Inflammatory macrophage treated with lipopolysaccharide for 4 hours (primary cell): ENCODE results near the gene TSPYL6.

Experiments used
- DNase-seq: peaks from one replicate; pipeline ENCODE4 v3.0.0-alpha.2; 2020

Gene TSPYL6

DNA sequence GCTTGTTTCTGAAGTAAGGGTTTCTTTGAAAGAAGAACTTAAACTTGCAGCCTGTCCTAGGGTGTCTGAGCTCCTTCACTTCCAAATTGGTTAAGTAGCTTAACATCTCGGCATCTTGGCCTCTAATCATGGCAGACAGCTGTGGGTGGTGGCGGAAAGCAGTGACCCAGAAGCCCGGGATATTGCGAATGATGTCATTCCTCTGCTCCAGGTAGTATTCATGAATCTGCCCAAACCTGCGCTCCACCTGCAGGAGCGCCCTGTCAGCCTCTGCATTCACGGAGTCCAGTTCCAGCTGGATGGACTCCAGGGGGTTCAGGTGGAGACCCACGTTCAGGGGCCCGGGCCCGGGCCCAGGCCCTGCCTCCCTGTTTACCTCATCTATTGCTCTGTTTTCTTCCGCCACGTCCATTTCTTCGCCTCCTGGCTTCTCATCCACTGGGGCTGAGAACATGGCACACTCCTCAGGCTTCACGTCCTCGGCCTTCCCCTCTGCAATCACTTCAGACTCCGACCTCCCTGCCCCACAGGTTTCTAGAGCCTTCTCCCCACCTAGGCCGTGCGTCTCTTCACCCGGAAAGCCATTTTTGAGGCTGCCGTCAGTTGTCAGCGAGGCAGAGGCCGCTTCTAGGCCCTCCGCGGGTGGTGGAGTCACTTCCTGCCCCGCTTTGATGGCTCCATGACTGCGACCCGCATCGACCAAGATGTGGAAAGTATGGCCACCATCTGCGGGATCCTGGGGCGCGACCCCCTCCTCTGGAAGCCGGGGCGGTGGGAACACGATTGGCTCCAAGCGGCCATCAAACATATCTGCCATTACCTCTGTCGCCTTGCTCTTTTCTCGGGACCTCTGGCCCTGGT, 569 bp downstream of the TSPYL6 start:
- DNase-seq: no peak

- no peak for DNase-seq
Observed at GRCh38 chr2:54254180-54254579, 1.8 kb downstream of the TSPYL6 start.

DNA sequence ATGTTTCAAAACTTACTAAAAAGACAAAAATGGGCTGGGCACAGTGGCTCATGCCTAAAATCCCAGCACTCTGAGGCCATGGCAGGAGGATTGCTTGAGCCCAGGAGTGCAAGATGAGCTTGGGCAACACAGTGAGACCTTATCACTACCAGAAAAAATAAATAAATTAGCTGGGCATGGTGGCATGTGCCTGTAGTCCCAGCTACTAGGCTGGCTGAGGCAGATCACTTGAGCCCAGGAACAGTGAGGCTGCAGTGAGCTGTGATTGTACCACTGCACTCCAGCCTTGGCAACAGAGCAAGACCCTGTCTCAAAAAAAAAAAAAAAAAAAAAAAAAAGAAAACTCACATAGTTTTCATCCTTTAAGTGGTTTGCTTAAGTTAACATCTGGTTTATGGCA, 6.4 kb downstream of the TSPYL6 start:
- no peak for DNase-seq

- no peak for DNase-seq
Observed at GRCh38 chr2:54247115-54247514, 8.9 kb downstream of the TSPYL6 start.

DNA sequence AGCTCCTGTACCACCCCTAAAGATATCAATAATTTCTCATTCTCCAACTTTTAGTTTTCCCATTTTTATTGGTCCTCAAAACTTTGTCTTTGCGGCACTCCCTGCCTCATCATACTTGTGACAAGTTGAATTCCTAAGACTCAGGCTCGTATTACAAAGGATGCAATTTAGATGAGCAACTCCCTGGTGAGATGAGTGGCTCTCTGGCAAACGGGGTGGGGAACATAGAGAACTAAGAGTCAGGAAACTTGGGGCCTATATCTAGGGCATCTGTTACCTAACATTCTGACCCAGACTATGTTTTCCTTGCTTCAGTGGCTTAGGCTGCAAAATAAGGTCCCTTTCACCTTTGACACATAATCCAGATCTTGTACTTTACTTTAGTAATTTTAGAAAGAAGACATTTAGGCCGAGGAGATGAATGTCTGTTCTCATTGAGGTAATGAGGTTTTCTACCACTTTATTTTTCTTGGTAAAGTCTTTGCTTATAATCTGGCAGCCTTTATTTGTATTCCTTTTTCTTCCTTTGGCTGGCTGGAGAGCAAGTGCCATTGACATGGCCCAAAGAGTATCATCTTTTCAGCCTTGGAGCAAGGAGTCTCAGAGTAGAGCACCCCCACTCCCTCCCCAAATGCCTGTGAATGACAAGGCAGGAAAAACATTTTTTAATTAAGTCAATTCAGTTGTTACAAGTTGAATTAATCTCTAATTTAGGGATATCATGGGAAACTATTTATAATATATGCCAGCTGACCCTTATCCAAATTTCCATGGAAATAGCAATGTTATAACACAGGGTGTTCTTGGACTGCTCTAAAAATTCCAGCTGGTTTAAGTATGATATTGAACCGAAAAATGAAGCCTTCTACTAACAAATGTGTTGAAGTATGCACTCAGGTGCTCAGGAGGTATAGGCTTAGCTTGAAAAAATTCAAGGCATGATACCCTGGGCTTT, 15.2 kb downstream of the TSPYL6 start:
- DNase-seq: no peak

DNA sequence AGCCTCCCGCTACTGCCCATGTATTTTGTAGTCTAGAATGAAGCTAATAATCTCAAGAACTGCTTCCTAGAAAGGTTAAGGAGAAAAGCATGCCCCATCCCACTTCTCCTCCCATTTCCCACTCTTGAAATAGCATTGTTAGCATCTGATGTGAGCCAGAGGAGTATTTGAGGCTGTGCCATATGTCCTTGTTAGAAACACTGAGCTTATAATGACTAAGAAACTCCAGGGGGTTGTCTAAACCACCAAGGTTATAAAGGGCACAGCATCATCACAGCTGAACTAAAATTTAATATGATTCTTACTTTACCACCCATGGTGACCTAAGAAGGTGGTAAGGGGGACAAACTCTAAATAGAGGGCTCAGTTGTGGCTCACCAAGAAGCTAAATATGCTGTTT, 16.6 kb downstream of the TSPYL6 start:
- DNase-seq: no peak

GRCh38 chr2:54237428-54237827, 18.6 kb downstream of the TSPYL6 start:
- DNase-seq: no peak

DNA sequence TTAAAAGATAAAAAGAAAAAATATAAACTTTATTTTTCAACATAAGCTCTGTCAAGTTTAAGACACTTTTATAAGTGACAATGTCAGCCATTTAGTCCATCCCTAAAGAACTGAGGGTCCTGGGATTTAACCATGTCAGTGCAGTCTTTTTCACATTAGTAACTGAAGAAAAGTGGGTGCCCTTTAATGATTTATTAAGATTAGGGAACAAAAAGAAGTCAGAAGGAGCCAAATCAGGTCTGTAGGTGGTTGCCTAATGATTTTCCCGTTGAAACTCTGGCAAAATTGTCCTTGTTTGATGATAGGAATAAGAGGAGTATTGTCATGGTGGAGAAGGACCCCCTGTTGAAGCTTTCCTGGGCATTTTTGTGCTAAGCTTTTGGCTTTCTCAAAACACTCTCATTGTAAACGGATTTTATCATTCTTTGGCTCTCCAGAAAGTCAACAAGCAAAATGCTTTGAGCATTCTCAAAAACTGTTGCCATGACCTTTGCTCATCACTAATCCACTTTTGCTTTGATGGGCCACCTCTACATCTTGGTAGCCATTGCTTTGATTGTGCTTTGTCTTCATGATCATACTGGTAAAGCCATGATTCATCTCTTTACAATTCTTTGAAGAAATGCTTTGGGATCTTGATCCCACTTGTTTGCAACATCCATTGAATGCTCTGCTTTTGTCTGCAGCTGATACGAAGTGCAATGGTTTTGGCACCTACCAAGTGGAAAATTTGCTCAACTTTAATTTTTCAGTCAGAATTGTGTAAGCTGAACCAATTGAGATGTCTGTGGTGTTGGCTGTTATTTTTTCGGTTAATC, 22.0 kb downstream of the TSPYL6 start:
- DNase-seq: no peak

- DNase-seq: no peak
Observed at GRCh38 chr2:54228945-54229344, 27.1 kb downstream of the TSPYL6 start.

- no peak for DNase-seq
Observed at GRCh38 chr2:54227798-54228197, 28.2 kb downstream of the TSPYL6 start.

- DNase-seq: no peak
Observed at GRCh38 chr2:54226260-54226659, 29.8 kb downstream of the TSPYL6 start.

DNA sequence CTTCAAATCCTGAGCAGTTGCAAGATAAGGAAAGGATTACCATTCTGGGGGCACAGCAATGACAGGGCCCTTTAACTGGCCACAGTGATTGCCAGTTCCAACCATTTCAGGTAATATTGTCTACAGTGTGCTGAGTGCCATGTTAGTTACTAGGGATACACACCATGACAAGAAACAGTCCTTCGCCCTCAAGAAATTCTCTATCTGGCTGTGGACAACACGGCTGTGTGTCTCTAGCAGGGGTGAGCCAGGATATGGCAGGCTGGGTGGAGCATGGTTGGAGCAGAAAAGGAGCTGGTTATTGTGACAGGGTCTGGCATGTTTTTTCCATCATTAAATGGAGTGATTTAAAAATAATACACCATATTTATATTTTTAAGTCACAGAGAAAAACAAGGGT, 31.0 kb downstream of the TSPYL6 start:
- no peak for DNase-seq

- DNase-seq: no peak
Observed at GRCh38 chr2:54213082-54213481, 42.9 kb downstream of the TSPYL6 start.

- no peak for DNase-seq
Observed at GRCh38 chr2:54212456-54212855, 43.6 kb downstream of the TSPYL6 start.

DNA sequence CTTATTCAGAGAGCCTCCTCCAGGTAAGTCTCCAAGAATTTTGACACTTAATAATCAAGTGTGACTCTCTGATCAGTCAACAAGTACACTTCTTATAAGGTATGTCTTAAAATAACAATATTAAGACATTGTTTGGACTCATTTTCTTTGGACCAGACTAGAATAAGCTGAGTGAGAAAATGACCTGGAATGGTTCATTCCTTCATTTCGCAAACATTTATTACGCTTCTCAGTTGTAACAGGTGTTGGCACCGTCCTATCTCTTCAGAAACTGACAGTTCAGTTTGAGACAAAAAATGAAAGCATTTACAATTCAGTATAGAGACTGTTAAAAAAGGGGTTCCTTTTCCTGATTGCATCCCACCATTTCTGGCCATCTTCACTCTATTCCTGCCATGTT, 46.6 kb downstream of the TSPYL6 start:
- DNase-seq: no peak

GRCh38 chr2:54208364-54209240, 47.4 kb downstream of the TSPYL6 start:
- DNase-seq: no peak

DNA sequence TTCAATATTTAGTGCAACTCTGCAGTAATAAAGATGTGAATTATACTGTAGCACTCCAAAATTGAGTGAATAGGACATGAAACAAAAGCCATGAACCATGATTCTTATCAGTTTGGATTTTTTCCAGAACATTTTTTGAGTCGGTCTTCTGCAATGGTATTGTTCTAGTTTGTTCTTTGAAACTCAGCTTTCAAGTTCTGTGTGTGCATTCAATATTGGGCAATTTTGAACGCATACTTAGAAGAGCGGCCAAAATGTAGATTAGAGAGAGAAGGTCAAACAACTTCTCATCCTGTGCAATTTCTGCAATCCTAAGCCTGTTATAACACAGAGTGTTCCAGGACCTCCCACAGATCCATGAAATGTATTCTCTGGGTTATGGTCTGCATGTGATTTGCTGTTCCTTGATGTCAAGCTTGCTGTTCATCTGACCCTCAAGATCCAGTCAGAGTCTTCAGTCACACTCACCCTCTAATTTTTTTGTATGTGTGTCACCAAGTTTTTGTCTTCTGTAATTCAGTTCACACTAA, 48.3 kb downstream of the TSPYL6 start:
- no peak for DNase-seq

DNA sequence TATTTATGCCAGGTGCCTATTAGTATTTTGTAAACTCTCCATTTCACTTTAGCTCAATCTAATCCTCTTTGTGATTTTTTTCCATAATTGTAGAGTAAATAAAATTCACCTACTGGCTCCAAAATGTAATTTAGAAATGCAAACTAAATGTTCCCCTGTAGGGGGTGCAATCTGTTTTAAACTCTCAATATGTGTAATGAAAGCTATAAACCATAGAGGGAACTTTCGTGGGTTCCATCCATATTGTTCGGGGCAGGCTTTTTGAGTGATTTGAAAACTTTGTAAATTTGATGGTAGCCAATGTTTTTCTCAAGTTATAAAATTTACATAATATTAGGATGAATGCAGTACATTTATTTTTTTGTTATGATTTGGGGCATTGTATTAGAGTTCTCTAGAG, 49.4 kb downstream of the TSPYL6 start:
- DNase-seq: peak; percentile 10

DNA sequence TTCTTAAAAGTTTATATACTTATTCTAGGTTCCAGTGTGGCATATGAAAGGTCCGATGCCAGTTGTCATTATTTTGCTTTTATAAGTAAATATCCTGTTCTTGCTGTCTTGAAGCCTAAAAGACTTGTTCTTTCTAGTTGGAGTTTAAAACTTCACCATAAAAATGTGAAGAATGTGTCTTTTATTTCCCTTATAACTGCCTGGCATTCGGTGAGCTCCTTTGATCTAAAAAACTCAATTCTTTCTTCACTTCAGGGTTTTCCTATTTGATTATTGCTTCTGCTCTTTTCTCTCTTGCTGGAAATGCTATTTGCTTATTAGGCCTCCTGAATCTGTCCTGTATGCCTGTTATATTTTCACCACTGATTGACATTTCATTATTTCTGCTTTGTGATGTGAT, 51.6 kb downstream of the TSPYL6 start:
- no peak for DNase-seq
